Thyroid gland (tissue), 4 donors: ENCODE measurements around the gene PRKCE. TPM values are rescaled to one million over a fixed set of nuclear protein-coding genes. Genes with fewer than 3 reads are reported as not detected.
A peak's percentile ranks its signal among the peaks of the same experiment; 100 is the strongest.

Source experiments
- DNase-seq, 2 donors: peaks; one replicate each; pipeline ENCODE4 v3.0.0-alpha.2; 2019
- H3K27ac ChIP-seq, 3 donors: fragments of 200-600 bp; sonication (generic); 1 replicate in 2 of 3; 2 replicates in 1 of 3; pipeline ENCODE4 v1.5.1; 2016 to 2019; ENCODE audit warnings: mild to moderate bottlenecking in 1 of 3, moderate library complexity in 1 of 3
- H3K27me3 ChIP-seq: fragments of 200-600 bp; sonication (generic); one replicate; pipeline ENCODE4 v1.5.1; 2019
- H3K36me3 ChIP-seq, 2 donors: fragments of 200-600 bp; sonication (generic); one replicate each; pipeline ENCODE4 v1.5.1; 2016 to 2019
- H3K4me1 ChIP-seq, 2 donors: fragments of 200-600 bp; sonication (generic); one replicate each; pipeline ENCODE4 v1.5.1; 2017 to 2019
- H3K4me3 ChIP-seq, 3 donors: fragments of 200-600 bp; sonication (generic); replicated peaks in 1 of 3; 1 replicate in 2 of 3; 2 replicates in 1 of 3; pipeline ENCODE4 v1.5.1; 2016; ENCODE audit warnings: mild to moderate bottlenecking in 1 of 3
- H3K9me3 ChIP-seq: fragments of 200-600 bp; sonication (generic); one replicate; pipeline ENCODE4 v1.5.1; 2017
- POLR2A ChIP-seq, 2 donors: fragments of 450-650 bp; IDR thresholded peaks; one replicate each; pipeline ENCODE4 v1.6.1; 2017; ENCODE audit warnings: antibody characterized with exemption in 2 of 2, mild to moderate bottlenecking in 2 of 2, moderate library complexity in 1 of 2
- WGBS, 2 donors: methylation state at CpG; one replicate each; pipeline ENCODE4 v1.1.5; 2017; 5-methylcytosine and 5-hydroxymethylcytosine counted together
- intact Hi-C: fragments of 100-400 bp; cut with DNase I; formaldehyde crosslinking; loops from one replicate; pipeline ENCODE4 v1.15.1; 2023
- total RNA-seq, 4 donors: library from RNA; depleted of rRNA; stranded (reverse); fragments of >200 nt; gene quantifications; one replicate each; pipeline ENCODE4 v1.2.3, GENCODE V29; 2016
- TF ChIP-seq, protein P1 (sequence below), 6 experiments: fragments of 200-600 bp in 3 of 6; fragments of 450-650 bp in 3 of 6; sonication (generic) in 3 of 6; IDR thresholded peaks; one replicate each; pipeline ENCODE4 v1.5.1; 2016 to 2019; ENCODE audit warnings: antibody characterized with exemption in 6 of 6, mild to moderate bottlenecking in 2 of 6, inconsistent platforms in 1 of 6, moderate library complexity in 1 of 6

The PRKCE gene
- total RNA-seq, 4 donors from 2014 or later = 8.4 to 35.3 (median 15.2) TPM

- Histone ChIP-seq H3K27ac (no peak overlapping the region), H3K36me3 (no peaks in the 10 kb centered on the region), H3K27me3 (no peaks in the 10 kb centered on the region), H3K4me1 (peaks cover 19 to 21% of the 10 kb centered on the region in 2 donors), H3K9me3 (no peaks in the 10 kb centered on the region), H3K4me3 (no peak overlapping the region)
- 96 to 98% methylated on average over 1 of the region's 1 CpG for WGBS, 2 donors
- intact Hi-C loops = no loop called here
- DNase-seq = no peak
- TF ChIP-seq, protein P1, sequence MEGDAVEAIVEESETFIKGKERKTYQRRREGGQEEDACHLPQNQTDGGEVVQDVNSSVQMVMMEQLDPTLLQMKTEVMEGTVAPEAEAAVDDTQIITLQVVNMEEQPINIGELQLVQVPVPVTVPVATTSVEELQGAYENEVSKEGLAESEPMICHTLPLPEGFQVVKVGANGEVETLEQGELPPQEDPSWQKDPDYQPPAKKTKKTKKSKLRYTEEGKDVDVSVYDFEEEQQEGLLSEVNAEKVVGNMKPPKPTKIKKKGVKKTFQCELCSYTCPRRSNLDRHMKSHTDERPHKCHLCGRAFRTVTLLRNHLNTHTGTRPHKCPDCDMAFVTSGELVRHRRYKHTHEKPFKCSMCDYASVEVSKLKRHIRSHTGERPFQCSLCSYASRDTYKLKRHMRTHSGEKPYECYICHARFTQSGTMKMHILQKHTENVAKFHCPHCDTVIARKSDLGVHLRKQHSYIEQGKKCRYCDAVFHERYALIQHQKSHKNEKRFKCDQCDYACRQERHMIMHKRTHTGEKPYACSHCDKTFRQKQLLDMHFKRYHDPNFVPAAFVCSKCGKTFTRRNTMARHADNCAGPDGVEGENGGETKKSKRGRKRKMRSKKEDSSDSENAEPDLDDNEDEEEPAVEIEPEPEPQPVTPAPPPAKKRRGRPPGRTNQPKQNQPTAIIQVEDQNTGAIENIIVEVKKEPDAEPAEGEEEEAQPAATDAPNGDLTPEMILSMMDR (IDR thresholded peaks at IDR 0.05) = no peak
- no peak for TF ChIP-seq POLR2A (IDR thresholded peaks at IDR 0.05)
These were observed 20.7 kb downstream of the PRKCE start for GRCh38 chr2:45672138-45672537.

- Histone ChIP-seq H3K4me3 (no peak overlapping the region), H3K4me1 (peaks cover 19 to 21% of the 10 kb centered on the region in 2 donors), H3K27me3 (no peaks in the 10 kb centered on the region), H3K27ac (peak overlapping the region in 2 of 3 donors; percentile 55 to 67), H3K9me3 (no peaks in the 10 kb centered on the region), H3K36me3 (no peaks in the 10 kb centered on the region)
- intact Hi-C loops = no loop called here
- WGBS, 2 donors = 96 to 98% methylated on average over 5 of the region's 5 CpGs
- no peak for DNase-seq
- no peak for TF ChIP-seq POLR2A (IDR thresholded peaks at IDR 0.05)
- TF ChIP-seq, protein P1 (IDR thresholded peaks at IDR 0.05) = no peak
These were observed 22.8 kb downstream of the PRKCE start for GRCh38 chr2:45674035-45674816.

DNA sequence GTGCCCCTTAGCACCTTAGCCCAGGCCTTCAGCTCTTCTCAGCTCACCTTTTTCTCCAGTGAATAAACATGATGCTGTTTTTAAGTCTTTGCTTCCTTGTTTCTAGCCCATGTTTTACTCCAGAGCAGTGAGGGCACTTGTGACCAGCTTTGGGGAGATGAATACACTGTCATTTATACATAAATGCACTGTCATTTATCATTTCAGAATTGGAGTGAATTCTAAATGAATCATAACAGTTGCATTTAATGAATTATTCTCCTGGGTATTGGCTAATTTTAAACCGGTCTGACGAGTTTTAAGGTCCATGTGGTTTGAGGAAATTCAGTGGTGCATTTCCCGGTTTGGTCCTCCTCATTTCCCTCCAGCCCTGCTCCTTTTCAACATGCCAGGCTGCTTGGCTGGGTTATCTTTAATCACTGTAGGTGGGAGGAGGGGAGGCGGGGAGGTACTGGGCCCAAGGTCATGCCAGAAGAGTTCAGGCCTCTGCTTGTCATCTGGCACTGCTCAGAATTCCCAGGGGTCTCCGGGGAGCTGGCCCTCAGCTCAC lies 23.9 kb downstream of the PRKCE start:
- TF ChIP-seq POLR2A (IDR thresholded peaks at IDR 0.05) = no peak
- TF ChIP-seq, protein P1 (IDR thresholded peaks at IDR 0.05) = no peak
- WGBS, 2 donors = 13 to 33% methylated on average over 5 of the region's 5 CpGs
- H3K36me3 ChIP-seq = no peaks in the 10 kb centered on the region
- peak; percentile 78 to 83 for DNase-seq
- H3K27me3 ChIP-seq = no peaks in the 10 kb centered on the region
- intact Hi-C loops = no loop called here
- H3K9me3 ChIP-seq = no peaks in the 10 kb centered on the region
- no peak overlapping the region for H3K4me3 ChIP-seq
- H3K4me1 ChIP-seq = peaks cover 19 to 21% of the 10 kb centered on the region in 2 donors
- peak overlapping the region; percentile 55 to 71 (median 67) for H3K27ac ChIP-seq

- WGBS, 2 donors = 87 to 92% methylated on average over 5 of the region's 5 CpGs
These were observed 24.6 kb downstream of the PRKCE start for GRCh38 chr2:45676088-45676487.

More at GRCh38 chr2:45676088-45676487, 24.6 kb downstream of the PRKCE start:
- intact Hi-C loops = no loop called here
- peaks cover 19 to 21% of the 10 kb centered on the region in 2 donors for H3K4me1 ChIP-seq
- TF ChIP-seq POLR2A (IDR thresholded peaks at IDR 0.05) = no peak
- TF ChIP-seq, protein P1 (IDR thresholded peaks at IDR 0.05) = no peak
- no peaks in the 10 kb centered on the region for H3K9me3 ChIP-seq
- no peaks in the 10 kb centered on the region for H3K36me3 ChIP-seq
- no peak for DNase-seq
- peak overlapping the region; percentile 55 to 71 (median 67) for H3K27ac ChIP-seq
- H3K27me3 ChIP-seq = no peaks in the 10 kb centered on the region
- no peak overlapping the region for H3K4me3 ChIP-seq
